Measurements from ENCODE around the gene SNX24.
A peak's percentile ranks its signal among the peaks of the same experiment; 100 is the strongest.
"Not testable (repeated sequence)": the region's sequence is repeated elsewhere in the genome, so short reads cannot be mapped to it uniquely, and the experiment has no call there.

Gene SNX24, protein sequence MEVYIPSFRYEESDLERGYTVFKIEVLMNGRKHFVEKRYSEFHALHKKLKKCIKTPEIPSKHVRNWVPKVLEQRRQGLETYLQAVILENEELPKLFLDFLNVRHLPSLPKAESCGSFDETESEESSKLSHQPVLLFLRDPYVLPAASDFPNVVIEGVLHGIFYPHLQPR

DNA sequence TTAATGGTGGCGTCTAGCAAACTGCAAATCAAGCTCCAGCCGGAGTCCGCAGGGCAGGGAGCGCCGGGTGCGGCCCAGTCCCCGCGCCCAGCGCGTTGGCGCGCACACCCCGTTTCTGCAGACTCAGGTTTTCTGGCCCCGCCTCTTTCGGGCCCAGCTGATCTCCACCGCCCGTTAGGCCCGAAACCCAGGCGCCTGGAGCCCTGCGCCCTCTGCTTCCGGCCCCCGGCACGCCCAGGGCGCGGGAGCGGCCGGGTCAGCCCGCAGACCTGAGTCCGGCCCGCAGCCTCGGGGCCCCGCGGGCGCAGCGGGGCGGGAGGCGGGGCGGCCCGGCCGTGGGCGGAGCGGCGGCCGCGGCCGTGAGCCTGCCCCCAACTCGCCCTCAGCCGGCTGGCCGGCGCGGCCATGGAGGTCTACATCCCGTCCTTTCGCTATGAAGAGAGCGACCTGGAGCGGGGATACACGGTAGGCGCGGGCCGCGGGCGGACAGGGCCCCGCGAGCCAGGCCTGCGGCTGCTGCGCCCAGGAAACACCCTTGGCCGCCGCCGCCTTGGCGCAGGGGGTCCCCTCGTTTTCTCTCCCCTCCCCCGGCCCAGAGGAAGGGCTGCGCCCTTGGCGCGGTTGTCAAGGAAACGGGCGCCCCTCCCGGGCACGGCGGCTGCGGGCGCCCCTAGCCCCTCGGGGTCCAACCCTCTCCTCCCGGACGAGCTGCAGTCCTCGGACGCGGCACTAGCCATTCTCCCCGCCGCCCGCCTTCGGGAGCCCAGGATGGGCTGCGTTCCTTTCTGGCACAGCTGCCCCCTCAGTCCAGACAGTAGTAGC, at the start of gene SNX24:
Gene SNX24 (plus strand): TSS at position 385 of the 822 bp plus-strand sequence. CDS start 21 bp downstream, at position 406.
- peak; percentile 51 to 59 for DNase-seq

DNA sequence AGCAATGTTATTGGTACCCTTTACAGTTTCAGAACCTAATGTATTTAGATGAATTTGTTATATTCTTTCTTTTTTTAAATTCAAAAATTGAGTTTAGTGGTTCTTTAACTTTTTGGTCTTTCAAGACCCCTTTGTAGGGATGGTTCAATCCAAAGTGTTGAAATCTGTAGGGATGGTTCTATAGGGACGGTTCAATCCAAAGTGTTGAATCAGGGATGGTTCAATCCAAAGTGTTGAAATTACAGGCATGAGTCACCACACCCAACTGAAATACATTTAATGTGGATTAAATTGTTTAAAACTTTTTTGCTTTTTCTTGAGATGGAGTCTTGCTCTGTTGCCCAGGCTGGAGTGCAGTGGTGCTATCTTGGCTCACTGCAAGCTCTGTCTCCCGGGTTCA, 39.9 kb upstream of the SNX24 start:
- no peak for DNase-seq

DNA sequence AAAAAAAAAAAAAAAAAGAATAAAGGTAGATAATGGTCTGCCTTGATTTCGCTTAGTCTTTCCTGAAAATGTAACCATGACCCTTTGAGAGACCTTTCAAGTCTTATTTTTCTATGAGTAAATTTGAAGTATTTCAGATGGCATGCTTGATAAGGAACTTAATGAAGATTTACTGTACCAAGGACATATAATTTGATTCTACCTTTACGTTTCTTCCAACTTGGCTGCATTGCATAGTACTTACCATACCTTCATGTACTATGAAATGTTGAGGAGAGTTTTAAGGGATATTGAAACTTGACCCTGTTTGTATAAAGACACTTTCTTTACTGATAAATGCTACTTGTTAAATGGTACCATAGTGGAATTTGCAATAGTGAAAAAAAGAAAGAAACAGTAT, 35.0 kb upstream of the SNX24 start:
- DNase-seq, result no peak

DNA sequence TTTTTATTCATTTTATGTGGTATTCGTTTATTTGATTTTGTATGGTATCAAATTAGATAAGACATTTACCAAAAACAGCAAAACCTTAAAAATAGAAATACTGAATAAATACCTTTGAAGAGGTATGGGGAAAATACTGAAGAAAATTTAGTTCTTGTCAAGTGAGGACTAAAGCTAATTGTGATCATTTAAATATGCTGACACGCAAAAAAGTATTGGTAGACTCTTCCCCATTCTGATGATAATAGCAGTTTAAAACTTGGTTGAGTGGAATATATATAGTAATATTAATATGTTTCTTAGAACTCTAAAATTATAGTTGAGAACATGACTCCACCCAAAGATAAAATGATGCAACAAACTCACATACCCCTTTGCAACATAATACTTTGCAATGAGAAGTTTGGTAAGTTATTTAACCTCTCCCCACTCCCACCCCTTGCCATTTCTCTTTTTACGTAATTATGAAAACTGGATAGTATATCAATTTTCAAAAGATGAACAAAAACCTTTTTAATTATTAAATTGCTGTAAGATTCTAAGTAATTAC, 30.1 kb upstream of the SNX24 start:
- no peak for DNase-seq

DNA sequence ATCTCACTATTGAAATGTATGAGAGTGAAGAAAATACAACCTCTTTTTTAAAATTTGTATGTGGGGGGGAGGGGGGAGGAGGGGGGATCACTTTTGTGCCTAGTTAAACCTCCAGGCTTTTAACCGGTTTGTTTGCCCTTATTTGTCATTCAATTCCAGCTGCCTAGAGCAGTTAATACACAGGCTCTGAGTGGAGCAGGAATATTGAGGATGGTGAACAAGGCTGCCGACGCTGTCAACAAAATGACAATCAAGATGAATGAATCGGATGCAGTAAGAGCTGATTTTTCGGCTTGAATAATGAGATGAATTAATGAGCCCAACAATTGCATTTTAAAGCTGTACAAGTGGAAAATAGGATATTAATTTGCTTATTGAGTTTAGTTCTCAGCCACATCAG, 28.7 kb upstream of the SNX24 start:
- no peak for DNase-seq

DNA sequence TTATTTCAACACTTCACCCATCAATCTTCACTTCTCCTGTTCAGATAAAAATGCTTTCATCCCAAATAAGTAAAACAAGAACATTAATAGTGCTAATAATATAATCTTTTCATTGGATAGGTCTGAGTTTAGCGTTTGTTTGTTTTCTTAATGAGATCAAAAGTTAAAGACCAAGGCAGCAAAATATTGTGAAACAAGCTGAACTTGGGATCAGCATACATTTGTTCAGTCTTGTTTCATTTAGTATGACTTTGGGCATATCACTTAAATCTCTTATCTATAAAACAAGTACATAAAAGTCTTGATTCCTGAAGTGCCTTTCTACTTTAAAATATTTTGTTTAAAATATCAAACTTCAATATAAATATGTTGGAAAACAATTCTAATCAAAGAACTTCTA, 13.4 kb upstream of the SNX24 start:
- no peak for DNase-seq

DNA sequence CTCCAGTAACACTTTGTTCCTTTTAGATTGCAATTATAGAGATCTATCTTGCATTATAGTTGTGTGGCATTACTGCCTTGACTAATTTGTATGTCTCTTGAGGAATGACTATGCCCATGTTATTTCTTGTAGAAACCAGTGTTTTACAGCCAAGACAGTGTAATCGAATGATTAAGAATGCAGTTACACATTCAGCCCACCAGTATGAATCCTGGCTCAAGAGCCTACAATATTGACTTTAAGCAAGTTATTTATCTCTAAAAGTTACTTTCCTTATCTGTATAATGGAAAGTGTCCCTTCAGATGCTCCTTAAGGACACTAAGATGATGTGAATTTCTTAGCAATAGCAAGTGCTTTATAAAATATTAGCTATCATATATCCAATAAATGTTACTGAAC, 9.7 kb upstream of the SNX24 start:
- DNase-seq, result no peak

DNA sequence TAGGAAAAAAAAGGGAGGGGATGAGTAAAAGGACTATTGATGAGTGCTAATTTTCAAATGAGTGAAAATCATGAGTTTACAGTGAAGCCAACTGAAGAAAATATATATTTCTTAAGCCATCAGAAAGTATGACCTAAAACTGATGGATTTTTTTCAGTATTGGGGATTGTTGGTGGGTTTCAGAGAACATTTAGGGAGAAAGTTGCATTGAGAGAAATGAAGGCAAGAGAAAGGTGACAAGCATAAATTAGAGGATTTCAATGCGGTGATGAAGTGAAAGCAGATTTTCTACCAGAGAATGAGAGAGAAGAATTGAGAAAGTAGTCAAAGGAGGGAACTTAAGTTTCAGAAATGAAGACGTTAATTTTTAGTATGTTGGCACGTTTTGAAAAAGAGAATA, 8.5 kb upstream of the SNX24 start:
- no peak for DNase-seq

DNA sequence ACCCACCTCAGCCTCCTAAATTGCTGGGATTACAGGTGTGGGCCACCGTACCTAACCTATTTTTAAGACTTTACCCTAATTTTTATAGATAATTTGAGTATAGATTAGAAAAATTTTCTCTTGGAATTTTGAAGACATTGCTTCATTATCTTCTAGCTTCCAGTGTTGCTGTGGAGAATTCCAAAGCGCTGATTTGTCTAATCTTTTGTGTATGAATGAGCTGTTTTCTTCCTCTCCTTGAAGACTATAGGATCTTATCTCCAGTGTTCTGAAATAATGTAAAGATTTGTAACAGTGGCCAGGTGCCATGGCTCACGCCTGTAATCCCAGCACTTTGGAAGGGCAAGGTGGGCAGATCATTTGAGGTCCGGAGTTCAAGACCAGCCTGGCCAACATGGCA, 5.7 kb upstream of the SNX24 start:
- no peak for DNase-seq

DNA sequence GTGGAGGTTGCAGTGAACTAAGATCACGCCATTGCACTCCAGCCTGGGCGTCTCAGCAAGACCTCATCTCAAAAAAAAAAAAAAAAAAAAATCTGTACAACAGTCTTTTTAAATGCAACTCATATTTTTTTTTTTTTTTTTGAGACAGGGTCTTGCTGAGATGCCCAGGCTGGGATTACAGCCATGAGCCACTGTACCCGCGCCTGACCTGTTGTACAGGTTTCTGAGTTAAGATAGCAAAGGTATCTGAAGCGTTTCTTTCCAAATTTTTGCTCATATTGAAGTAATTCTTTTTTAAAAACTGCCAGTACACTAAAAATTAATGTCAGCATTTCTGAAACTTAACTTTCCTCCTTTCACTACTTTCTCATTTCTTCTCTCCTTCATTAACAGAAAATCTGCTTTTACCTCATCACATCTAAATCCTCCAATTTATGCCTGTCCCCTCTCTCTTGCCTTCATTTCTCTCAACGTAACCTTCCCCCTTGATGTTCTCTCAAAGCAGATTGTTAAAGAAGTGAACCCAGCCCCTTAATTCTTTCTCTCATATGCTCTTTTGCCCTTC, 3.3 kb upstream of the SNX24 start:
- DNase-seq, result no peak

DNA sequence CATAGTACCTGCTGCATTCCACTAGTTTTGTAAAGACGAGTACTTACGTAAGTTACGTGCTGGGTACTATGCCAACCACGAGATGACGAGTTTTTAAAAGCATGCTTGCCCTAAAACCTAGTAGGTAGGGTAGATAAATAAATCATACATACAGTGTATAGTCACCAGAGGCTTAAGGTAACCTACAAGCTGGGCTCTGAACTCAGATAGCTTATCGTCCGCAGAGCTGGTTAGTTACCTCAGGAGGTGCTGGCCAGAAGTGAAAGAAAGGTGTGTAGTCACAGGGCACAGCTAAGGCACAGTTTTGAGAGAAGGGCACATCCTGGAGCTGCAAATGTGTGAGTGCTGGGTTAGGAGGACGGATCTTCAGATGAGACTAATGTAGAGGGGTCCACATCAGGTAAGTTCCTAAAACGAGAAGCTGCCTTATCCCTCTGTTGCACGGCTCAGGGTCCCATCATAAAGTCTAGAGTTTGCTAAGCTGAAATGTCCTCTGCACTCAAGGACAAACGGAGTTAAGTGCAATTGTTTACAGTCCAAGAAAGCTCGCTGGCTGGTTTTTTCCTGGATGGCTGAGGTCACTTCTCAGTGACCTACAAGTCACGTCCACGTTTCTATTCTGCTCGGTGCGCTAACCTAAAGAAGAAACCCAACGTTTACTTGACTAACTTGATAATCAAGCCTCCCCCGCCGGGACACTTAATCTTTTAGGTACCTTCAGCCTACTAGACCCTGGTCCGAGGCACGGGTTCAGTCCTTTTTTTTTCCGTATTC, 1.1 kb upstream of the SNX24 start:
- no peak for DNase-seq

DNA sequence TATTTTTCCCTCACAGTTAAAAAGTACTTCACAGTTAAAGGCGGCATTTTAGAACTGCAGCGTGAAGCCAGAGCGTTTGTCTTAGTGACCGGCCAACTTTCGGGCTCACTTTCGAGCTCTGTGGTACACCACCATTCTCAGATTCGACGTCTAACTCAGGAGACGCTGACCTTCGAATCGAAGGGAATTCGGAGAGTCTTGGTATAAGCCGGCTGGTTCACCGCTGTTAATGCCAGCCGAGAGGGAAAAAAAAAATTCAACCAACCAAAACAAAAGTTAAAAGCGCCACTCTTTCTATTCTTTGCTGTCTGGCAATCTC, 544 bp upstream of the SNX24 start:
- DNase-seq, result no peak

DNA sequence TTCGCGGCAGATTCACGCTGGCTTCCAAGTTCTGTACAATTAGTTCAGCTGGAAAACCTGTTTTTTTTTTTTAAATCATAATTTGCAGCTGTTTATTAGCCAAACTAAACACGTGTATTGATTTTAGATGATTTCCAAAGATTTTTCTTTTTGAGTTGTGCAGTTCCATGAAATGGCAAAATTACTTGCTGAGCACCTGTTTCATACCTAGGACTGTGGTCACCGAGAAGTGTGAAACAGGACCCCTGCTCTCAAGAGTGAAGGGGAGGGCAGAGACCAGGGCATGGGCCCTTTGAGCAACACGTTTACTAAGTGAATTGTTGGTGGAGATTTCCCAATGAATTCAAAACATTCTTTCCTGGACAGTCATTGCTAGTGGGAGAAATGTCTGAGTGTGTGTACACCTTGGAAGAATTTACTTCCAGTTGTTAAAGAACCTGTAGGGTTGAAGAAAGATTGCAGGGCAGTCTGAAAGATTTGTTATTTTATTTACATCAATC, 688 bp downstream of the SNX24 start:
- DNase-seq, result no peak

DNA sequence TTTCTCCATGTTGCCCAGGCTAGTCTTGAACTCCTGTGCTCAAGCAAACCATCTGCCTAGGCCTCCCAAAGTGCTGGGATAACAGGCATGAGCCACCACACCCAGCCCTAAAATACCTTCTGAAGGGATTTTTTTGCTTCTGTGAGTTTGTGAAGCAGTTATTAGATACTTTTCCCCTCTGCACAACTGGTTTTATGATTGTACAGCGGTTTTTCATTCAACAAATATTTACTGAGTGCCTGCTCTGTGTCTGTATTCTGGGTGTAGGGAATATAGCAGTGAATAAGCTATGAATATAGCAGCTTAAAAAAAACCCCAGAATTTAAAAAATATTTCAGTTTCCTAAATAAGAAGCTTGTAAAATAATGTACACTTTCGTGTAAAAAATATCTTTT, 2.3 kb downstream of the SNX24 start:
- no peak for DNase-seq

DNA sequence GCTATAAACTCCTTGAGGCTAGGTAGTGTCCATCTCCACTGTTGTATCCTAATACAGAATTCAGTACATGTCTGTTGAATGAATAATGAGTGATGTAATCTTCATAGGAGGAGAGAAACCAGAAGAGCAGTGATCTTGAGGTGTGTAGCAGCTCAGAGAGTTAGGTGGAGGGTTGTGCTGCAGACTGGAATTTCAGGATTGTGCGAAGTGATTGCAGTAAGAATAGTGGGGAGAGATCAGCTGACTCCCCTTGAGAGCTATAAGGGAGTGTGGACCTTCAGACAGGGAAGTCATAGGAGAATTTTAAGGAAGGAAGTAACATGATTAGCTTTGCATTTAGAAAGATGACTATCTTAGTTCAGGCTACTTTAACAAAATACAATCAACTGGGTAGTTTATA, 4.4 kb downstream of the SNX24 start:
- DNase-seq, result no peak

DNA sequence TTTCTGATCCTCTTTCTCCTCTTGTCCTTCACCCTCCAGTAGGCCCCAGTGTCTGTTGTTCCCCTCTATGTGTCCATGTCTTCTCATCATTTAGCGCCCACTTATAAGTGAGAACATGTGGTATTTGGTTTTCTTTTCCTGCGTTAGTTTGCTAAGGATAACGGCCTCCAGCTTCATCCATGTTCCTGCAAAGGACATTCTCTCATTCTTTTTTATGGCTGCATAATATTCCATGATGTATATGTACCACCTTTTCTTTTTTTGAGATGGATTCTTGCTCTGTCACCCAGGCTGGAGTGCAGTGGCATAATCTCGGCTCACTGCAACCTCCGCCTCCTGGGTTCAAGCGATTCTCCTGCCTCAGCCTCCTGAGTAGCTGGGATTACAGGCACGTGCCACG, 12.1 kb downstream of the SNX24 start:
- not testable (repeated sequence) for DNase-seq

DNA sequence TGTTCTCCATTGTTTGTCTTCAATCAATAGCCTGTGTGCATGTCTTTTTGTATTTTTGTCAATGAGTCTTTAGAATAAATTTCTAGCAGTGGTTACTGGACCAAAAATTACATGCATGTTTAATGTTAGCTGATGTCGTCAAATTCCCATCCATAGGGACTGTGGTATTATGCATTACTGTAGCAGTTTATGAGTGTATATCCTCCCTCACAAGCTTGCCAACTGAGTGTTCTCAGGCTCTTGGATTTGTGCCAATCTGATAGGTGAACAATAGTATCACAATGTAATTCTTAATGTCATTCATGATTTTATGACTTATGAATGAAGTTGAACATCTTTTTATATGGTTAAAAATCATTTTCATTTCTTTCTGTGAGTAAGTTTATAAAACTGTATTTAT, 13.0 kb downstream of the SNX24 start:
- no peak for DNase-seq

DNA sequence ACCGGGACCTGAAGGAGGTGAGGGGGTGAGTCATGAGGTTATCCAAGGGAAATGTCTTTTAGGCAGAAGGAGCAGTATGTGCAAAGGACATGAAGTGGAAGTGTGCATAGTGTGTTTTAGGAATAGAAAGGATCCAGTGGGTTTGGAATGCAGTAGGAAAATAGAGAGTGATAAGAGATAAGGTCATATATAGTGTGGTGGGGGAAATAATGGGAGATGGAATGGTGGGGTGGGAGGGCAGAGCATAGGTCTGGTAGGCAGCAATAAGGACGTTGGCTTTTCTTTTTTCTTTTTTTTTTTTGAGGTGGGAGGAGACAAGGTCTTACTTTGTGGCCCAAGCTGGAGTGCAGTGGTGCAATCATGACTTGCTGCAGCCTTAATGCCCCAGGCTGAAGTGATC, 17.8 kb downstream of the SNX24 start:
- no peak for DNase-seq

DNA sequence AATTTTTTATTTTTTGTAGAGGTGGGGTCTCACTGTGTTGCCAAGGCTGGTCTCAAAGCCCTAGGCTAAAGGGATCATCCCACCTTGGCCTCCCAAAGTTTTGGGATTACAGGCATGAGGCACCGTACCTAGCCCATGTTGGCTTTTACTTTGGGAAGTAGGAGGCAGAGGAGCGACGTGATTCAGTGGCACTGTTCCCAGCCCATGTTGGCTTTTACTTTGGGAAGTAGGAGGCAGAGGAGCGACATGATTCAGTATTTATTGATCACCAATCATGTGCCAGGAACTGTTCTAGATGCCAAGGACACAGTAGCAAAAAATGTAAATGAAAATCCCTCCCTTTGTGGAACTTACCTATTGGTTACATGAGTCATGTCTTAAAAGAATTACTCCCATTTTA, 18.3 kb downstream of the SNX24 start:
- DNase-seq, result no peak

DNA sequence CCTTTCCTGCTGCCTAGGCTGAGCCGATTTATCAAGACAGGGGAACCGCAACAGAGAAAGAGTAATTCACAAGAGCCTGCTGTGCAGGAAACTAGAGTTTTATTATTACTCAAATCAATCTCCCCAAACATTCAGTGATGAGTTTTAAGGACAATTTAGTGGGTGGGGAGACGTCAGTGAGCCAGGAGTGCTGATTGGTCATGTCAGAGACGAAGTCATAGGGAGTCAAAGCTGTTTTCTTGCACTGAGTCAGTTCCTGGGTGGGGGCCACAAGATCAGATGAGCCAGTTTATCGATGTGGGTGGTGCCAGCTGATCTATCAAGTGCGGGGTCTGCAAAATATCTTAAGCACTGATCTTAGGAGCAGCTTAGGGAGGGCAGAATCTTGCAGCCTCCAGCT, 19.0 kb downstream of the SNX24 start:
- DNase-seq, result no peak

DNA sequence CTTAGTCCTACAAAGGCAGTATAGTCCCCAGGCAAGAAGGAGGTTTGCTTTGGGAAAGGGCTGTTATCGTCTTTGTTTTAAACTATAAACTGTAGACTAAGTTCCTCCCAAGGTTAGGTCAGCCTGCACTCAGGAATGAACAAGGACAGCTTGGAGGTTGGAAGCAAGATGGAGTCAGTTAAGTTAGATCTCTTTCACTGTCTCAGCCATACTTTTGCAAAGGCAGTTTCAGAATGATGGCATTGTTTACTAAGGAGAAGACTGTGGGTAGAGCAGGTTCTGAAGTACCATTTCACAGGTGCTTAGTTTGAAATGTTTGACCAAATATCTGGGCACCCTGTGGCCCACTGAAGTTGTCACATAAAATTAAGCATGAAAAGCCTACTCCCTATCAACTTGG, 19.4 kb downstream of the SNX24 start:
- DNase-seq, result no peak

DNA sequence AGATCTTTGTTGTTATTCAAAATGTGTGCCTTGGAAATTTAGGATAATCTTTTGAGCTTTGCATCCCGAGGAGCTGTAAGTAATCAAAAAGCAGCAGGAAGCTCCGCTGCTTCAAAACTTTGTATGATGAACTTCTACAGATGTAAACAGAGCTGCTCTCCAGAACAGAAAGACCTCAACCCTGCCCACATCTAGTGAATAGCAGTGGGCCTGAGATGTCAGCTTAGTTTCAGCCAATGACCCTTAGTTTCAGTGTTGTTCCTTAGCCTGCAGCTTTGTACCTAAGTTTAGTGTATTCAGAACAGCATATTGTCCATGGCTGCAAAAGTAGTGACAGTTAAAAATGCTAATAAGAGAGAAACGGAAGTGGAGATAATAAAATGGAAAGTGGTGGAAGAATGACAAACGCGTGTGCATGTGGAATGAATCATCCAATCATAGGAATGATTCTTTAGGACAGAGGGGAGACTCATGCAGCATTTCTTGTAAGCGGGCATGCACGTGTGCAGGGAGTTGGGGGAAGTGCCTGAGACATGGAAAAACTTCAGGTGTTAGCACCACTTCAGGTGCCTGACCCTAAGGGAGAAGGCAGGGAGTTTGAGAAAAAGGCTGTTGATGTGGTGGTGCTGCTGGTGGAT, 24.9 kb downstream of the SNX24 start:
- no peak for DNase-seq

DNA sequence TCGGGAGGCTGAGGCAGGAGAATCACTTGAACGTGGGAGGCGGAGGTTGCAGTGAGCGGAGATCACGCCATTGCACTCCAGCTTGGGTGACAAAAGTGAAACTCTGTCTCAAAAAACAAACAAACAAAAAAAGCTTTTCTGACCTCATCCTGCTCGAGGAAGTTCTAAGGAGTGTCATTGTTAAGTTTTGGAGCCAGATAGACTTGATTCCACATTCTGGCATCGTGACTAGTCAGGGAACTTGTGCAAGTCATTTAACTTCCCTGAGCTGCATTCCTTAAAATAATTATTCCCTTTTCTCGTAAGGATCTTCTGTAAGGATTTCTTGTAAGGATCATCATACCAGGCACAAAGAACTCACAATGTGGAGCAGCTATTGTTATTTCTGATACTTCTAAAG, 26.2 kb downstream of the SNX24 start:
- DNase-seq, result no peak

Measured in stimulated activated CD4-positive, alpha-beta T cell treated with anti-CD3 and anti-CD28 coated beads, Interleukin-2, amount 100 ng/mL, for 48 hours (primary cell).